ENCODE data around the gene PTP4A2. TPM values are rescaled to one million over a fixed set of nuclear protein-coding genes. Genes with fewer than 3 reads are reported as not detected.

PTP4A2 gene
- polyA plus RNA-seq, 1 of the 3 experiments (the other 2 are of a cell fraction): 41.7 TPM

GRCh38 chr1:31861346-31861745 is 76.8 kb downstream of the PTP4A2 start:
- Histone ChIP-seq H3K4me3 (ENCODE audit: low read depth in 2 of 2, low read length in 1 of 2) (no peak overlapping the region), H3K36me3 (replicated peaks in 1 of 2; ENCODE audit: control insufficient read depth in 1 of 2, insufficient read depth in 2 of 2, low read length in 1 of 2) (no peaks in the 10 kb centered on the region), H3K4me1 (ENCODE audit: control insufficient read depth in 1 of 2, insufficient read depth in 2 of 2, low read depth in 1 of 2, low read length in 1 of 2) (no peaks in the 10 kb centered on the region), H3K9me2 (no peaks in the 10 kb centered on the region), H3K27me3 (ENCODE audit: insufficient read depth) (no peaks in the 10 kb centered on the region), H3K9ac (no peak overlapping the region), H3F3A (replicated peaks; ENCODE audit: insufficient read depth) (no peaks in the 10 kb centered on the region), H3K79me2 (ENCODE audit: insufficient read depth) (no peaks in the 10 kb centered on the region), H3K9me3 (no peaks in the 10 kb centered on the region), H2AFZ (ENCODE audit: low read depth) (no peak overlapping the region), H3K4me2 (no peak overlapping the region), H4K20me1 (ENCODE audit: insufficient read depth) (no peaks in the 10 kb centered on the region), H3K27ac (ENCODE audit: low read depth in 2 of 2, low read length in 1 of 2) (no peak overlapping the region)
- WGBS (ENCODE audit: low lambda C conversion rate): 65% methylated on average over 4 of the region's 5 CpGs
- ChIA-PET CTCF (no interaction called here), POLR2A (no interaction called here)
- DNase-seq: no peak
- TF ChIP-seq FOSL2 (IDR thresholded peaks at IDR 0.05; ENCODE audit: borderline replicate concordance, low read depth) (no peak), GATA2 (CRISPR knock-in tag; IDR thresholded peaks at IDR 0.05) (no peak), TAF1 (IDR thresholded peaks at IDR 0.05; ENCODE audit: borderline replicate concordance, low read depth, low read length) (no peak), FOXM1 (IDR thresholded peaks at IDR 0.05; ENCODE audit: low read depth) (no peak), SIN3A (IDR thresholded peaks at IDR 0.05; ENCODE audit: borderline replicate concordance, low read depth, low read length) (no peak), ZBTB33 (IDR thresholded peaks at IDR 0.05; ENCODE audit: borderline replicate concordance, low read depth) (no peak), POLR2AphosphoS5 (IDR thresholded peaks at IDR 0.05; ENCODE audit: low read depth, low read length) (no peak)

GRCh38 chr1:31860581-31860980 is 77.6 kb downstream of the PTP4A2 start:
- H3K9me3 ChIP-seq: no peaks in the 10 kb centered on the region
- 91% methylated on average over 5 of the region's 7 CpGs for WGBS (ENCODE audit: low lambda C conversion rate)
- no peaks in the 10 kb centered on the region for H3K36me3 ChIP-seq (replicated peaks in 1 of 2; ENCODE audit: control insufficient read depth in 1 of 2, insufficient read depth in 2 of 2, low read length in 1 of 2)
- ChIA-PET CTCF (no interaction called here), POLR2A (no interaction called here)
- no peaks in the 10 kb centered on the region for H3K9me2 ChIP-seq
- TF ChIP-seq CTCF (IDR thresholded peaks at IDR 0.05) (no peak), FOXM1 (IDR thresholded peaks at IDR 0.05; ENCODE audit: low read depth) (no peak), FOSL2 (IDR thresholded peaks at IDR 0.05; ENCODE audit: borderline replicate concordance, low read depth) (no peak), GATA2 (CRISPR knock-in tag; IDR thresholded peaks at IDR 0.05) (no peak)
- no peaks in the 10 kb centered on the region for H3K27me3 ChIP-seq (ENCODE audit: insufficient read depth)
- no peaks in the 10 kb centered on the region for H3K79me2 ChIP-seq (ENCODE audit: insufficient read depth)
- no peak for DNase-seq
- no peaks in the 10 kb centered on the region for H3K4me1 ChIP-seq (ENCODE audit: control insufficient read depth in 1 of 2, insufficient read depth in 2 of 2, low read depth in 1 of 2, low read length in 1 of 2)
- no peak overlapping the region for H2AFZ ChIP-seq (ENCODE audit: low read depth)
- no peak overlapping the region for H3K27ac ChIP-seq (ENCODE audit: low read depth in 2 of 2, low read length in 1 of 2)
- H4K20me1 ChIP-seq (ENCODE audit: insufficient read depth): no peaks in the 10 kb centered on the region
- H3K9ac ChIP-seq: no peak overlapping the region
- no peak overlapping the region for H3K4me2 ChIP-seq
- H3K4me3 ChIP-seq (ENCODE audit: low read depth in 2 of 2, low read length in 1 of 2): no peak overlapping the region
- H3F3A ChIP-seq (replicated peaks; ENCODE audit: insufficient read depth): no peaks in the 10 kb centered on the region

Data from SK-N-SH (cell line).